GM18909 (cell line): Measurements from ENCODE around the gene LMCD1.
"Not testable (repeated sequence)": the region's sequence is repeated elsewhere in the genome, so short reads cannot be mapped to it uniquely, and the experiment has no call there.

Experiments used
- ATAC-seq: cut with Tn5 transposase; IDR thresholded peaks from one replicate; pipeline ENCODE4 v1.9.1; 2021; ENCODE audit warnings: mild to moderate bottlenecking; ENCODE audit not compliant: unreplicated experiment, poor library complexity

LMCD1 gene

DNA sequence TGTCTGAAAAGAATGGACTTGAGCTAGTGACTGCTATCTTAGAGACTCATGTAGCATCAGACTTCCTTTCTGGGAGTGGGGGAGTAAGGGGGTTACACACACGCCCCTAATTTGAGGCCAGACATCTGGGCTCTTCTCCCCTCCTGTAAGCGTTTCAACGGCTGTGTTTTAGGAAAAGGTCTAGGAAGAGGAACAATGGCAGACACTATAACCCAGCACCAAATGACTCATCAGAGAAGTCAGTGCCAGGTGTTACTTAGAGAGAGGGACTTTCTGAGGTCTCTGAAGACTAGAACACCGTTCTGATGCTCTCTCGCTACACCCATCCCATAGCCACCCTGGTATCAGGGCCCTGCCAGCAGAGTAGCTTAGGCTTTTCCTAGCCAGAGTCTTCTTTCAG, 77.5 kb downstream of the LMCD1 start:
- peak; percentile 99 for ATAC-seq

DNA sequence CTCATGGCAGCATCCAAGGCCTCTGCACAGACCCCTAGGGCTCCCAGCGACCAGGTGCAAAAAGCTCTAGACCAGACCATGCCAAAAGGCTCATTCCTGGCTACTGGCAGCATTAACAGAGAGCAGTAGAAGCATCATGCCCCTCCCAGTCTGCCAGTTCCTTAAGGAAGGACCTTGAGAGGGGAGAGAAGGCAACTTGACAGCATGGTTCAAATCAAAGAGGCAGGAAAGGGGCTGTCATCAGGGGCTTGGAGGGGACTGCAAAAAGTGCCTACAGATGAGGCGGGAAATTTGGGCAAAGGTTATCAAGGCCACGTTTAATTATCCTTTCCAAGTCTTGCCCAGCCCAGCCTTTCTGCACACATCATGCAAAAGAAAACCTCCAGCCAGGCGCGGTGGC, 78.3 kb downstream of the LMCD1 start:
- no peak for ATAC-seq

DNA sequence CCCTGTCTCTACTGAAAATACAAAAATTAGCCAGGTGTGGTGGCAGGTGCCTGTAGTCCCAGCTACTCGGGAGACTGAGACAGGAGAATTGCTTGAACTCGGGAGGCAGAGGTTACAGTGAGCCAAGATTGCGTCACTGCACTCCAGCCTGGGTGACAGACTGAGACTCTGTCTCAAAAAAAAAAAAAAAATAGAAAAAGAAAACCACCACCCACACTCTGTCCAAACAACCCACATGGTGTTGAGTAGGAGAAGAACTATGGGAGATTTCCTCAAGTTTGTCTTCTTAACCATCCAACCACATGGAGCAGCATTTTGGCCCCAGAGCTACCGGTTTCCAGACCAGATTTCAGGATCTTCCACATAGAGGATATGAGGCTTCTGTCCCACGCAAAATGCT, 78.8 kb downstream of the LMCD1 start:
- not testable (repeated sequence) for ATAC-seq

DNA sequence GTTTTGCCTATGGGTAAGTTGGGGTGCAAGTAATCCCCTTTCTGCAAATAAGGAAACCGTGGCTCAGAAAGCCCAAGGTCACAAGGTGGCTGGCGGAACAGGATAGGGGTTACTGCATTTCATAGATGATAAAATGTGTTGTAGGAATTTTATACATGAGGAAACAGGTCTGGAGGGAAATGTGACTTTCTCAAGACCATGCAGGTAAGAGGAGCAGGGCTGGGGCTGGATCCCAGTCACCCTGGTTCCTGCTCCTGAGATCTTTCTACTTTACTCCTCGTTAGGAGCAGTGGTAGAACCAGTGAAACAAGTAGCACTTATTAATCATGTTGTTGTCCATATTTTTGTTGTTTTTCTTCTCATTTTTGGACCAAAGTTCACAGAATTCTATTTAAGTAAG, 79.8 kb downstream of the LMCD1 start:
- no peak for ATAC-seq

DNA sequence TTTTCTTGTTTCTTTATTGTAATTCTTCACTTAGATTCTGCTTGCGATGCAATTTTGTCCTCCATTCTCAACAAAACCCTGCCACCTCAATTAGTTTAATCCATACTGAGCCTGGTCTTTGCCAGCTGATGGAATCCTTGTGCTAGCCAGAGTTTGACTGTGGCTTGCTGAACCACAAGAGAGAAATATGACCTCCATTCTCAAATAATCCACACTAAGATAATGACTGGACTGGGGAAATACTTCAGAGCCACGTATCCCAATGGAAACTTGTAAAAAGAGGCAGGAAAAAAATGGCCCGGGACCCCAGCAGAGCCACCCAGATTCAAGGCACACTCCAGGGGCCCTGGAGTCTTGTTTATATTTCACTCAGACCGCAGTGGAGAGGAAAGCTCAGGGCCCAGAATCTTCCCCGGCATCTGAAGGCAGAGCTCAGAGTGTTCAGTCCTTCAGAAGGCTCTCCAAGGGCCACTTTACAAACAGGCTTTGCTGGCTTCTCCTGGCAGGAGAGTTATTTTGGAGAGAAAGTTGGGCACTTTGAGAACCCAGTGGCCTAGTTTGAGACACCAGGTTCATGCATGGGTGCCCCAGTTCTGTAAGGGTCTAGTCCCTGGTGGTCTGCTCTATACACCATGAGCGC, 80.3 kb downstream of the LMCD1 start:
- ATAC-seq, result no peak

DNA sequence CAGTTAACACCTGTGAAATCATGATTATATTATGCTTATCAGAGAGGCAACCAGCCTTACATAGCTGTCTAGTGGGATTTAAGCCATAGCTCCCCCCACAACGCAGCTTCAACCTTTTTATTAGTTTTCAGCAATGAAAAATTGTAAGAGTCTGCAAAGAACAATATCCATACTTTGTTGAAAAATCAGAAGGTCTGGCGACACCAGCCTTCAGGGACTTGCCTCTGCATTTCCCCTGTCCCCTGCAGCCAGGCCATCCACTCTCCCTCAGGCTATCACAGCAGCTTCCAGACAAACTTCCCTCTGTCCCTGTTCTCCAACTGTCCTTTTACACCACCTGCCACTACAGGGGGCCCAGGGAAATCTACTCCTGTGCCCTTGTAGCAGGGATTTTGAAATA, 83.0 kb downstream of the LMCD1 start:
- no peak for ATAC-seq

DNA sequence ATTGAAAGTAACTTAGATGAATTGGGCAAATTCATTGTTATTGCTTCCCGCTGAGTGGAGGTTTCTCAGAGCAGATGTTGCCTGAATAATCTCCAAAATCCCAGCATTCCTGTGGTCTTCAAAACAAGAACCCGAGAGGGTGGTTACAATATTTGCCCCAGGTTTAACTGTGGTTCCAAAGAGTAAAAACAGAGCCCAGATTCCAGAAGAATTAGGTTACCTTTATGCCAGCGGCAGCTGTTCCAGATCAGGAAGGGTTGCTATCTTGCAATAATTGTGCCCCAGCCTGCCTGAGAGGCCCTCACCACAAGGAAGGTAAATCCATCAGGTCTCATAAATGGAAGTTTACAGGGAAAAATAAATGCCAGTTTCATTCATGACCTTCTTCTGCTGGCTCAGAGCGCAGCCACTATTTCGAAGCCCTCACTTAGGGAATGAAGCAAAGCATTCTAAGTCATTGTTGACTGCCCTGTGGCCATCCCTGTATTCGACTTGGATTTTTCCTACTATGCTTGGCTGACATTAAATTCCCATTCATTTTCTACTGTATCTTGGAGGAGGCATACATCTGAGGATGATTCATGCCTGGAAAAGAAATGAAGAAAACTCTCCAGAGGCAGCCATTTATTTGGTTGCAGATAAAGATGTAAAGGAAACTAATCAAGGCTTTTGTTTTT, 88.4 kb downstream of the LMCD1 start:
- no peak for ATAC-seq

DNA sequence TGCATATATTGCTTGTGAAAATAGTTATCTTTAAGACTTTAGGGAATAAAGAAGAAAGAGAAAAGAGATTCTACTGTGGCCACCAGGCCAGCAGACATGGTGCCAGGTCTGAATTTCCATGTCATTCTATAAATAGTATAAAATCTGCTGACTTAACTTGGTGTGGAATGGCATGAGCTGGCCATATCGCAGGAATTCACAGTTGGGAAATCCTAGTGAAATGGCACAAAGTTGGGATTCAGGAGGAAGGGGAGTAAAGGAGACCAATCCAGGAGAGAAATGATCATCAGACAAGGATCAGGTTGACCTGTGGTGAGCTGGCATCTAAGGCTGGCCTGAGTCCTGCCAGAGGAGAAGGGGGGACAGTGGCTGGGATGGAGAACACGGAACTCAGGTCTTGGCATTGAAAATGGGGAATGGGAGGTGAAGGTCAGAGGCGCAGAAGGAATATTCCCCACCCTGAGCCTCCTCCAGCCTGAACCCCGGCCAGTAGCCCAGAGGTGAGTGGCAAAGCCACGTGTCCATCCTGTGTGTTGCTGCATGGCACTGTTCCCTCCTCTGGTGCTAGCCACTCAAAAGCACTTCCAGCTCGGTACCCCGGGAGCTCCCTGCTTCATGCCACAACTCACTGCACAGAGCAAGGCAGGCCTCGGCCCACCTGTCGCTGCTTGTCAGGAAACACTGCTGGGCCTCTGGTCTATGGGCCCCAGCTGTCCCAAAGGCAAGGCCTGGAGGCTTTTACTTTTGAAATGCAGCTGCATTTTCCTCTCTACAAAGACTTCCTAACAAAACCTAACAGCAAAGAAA, 91.6 kb downstream of the LMCD1 start:
- no peak for ATAC-seq

DNA sequence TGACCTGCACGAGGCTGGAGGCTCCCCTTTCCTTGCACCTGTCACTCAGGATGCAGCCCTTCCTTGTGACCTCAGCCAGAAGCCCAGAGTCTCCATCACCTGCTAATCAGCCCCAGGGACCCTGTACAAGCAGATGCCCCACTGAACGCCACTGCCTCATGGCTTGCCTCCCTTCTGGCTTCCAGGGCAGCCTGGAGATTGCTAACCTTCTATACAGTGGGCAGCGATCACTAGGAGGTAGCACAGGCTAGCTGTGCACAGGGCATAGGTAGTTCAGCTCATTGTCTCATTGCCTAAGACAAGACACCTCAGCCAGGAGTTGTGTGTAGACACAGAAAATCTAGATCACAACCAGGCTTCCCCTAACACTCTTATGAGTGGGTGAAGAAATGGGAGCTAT, 93.6 kb downstream of the LMCD1 start:
- no peak for ATAC-seq

DNA sequence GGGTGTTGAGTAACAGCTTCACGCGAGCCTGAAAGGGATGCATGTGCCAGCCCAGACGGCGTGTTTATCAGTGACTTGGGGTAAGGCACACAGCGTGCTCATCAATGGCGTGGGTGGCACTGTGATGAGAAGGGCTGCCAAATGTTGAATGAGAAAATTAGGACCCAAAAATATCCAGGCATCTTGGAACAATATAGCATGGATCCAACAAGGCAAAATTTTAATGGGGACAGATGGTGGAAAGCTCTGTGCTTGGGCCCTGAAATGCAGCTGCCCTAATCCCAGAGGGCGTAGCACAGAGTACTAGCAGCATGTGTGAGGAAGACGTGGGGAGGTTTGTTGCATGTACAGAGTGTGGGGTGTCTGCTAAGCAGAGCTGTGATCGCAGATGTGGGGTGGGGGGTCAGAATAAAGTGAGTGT, 94.1 kb downstream of the LMCD1 start:
- no peak for ATAC-seq

DNA sequence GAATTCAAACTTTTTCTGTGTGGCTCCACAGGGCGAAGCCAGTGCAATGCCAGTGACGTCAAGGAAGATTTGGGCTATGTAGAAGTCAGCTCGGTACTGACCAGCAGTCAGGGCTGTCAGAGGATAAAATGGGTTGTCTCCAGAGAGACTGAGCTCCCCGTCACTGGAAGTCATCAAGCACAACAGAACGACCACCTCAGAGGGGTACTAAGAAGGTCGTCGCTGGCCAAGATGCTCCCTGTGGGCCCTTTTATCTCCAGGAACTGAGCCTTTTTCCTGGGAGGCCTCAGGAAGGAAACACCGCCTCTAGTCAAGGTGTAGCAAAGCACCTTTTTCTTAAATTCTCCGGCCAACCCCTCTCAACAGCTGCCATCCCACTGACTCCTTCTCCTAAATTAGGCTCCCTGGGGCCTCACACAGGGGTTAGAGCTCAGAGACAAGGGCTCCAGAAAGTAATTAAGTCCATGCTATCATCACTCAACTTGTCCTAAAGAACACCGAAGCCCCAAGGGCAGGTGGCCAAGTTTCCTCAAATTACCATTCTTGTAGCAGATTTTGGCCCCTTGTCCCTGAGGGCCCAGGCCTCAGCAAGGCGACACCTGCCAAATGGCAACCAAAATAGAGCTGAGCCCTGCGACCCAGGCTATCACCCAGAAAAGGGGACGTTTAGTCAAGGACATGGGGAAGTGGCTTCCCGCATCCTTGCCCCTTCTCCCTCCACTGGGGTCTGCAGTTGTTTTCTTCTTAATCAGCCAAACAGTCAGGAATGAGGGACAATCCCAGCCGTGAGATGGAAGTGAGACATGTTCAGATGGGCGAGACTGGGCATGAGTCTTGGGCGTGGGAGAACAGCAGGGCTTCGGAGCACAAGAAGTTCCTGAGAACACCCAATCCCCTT, 94.9 kb downstream of the LMCD1 start:
- ATAC-seq, result no peak

DNA sequence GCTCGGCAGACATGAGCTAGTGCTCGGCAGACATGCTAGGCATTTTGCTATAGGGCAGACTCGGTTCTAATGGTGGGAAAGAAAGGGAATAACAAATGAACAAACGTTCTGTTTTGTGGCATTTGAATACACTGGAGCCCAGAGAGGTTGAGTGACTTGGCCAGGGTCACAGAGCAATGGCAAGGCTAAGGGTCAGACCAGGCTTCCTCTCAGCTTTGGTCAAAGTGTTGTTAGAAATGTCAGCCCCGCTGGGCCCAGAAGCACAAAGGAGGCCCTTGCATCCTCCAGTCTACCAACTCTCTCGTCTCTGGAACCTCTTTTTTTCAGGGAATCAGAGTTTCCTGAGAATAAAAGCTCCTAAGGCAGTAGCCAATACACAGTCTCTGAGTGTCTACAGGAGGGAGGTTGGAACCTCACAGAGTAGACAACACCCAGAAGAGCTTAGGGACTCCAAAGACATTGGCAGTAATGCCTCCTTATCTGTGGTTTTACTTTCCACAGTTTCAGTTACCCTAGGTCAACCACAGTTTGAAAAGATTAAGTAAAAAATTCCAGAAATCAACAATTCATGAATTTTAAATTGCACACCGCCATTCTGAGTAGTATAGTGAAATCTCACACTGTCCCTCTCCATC, 95.7 kb downstream of the LMCD1 start:
- no peak for ATAC-seq

DNA sequence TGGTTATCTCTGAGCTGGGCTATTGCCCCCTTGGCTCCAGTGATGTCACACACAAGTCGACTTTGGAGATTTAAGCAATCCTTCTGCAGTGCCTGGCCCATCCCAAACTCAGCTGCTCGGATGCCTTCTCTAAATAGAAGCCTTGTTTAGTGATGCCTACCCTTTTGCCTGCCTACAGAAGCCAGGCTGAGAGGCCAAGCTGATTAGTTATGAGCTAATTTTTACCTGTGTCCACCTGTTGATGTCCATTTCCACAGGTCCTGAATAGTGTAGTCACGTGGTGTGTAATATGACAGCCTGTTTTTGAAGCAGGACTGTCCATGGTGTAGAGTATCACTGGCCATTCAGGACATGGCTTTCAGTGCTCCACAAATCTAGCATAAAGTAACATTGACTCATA, 97.5 kb downstream of the LMCD1 start:
- no peak for ATAC-seq

DNA sequence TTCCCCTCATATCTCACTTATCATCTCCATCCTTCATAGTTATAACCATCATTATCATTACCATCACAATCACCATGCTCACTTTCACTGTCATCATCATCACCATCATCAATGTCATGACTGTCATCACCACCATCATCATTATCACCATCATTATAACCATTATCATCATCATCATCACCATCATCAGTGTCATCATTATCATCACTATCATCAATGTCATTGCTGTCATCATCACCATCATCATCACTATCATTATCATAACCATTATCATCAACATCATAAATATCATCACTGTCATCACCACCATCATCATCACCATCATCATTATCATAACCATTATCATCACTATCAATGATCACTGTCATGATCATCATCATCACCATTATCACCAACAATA, 98.8 kb downstream of the LMCD1 start:
- ATAC-seq, result no peak

DNA sequence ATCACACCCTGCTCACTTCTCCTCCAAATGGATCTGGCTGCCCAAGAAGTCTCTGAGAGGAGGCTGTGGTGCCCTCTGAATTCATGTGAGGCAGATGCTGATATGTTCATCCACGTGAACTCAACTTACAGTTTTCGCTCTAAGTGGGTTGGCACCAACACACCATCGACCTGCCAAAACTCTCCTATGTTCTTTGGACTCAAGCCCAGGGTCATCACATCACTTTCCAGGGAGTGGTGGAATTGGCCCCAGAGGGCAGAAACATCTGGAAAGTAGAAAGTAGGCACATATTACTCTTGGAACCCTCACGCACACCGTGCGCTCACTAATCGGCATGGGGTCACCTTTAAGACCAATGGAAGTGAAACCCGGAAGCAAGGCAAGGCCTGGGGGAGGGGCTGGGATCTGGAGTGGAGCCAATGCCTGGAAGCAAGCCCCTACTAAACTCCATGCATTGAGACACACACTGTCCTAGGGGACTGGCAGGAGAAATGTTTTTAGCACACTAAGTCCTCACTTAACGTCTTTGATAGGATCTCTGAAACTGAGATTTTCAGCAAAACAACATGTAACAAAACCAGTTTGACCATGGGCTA, 101.6 kb downstream of the LMCD1 start:
- ATAC-seq, result no peak

DNA sequence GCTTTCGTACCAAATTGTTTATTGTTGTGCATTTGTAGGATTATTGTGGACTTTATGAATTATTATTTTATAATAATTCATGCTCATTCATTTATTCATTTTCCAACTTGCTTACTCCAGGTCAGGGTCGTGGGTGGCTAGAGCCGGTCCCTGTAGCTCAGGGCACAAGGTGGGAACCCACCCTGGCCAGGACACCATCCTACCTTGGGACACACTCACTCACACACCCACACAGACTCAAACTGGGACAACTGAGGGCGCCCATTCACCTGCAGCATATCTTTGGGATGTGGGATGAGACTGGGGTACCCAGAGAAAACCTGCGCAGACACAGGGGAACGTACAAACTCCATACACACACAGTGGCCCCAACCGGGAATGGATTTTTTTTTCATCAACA, 102.4 kb downstream of the LMCD1 start:
- ATAC-seq, result no peak

DNA sequence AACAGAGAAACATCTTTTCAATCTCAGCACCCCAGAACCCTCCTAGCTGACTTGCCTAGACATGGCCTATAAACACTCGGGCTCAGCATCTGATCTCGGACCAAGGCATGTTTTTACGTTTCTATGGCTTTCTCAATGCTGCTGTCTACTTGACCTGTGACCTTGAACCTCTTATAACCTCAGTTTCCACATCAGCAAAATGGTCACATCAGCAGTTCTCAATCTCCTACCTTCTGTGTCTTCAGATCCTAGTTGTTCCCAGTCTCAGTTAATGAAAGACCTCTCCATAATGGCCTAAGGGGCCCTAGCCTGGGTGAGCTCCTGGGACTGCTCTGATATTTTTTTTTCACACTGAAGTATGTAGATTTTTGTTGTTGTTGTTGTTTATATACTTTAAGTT, 103.4 kb downstream of the LMCD1 start:
- ATAC-seq, result no peak

DNA sequence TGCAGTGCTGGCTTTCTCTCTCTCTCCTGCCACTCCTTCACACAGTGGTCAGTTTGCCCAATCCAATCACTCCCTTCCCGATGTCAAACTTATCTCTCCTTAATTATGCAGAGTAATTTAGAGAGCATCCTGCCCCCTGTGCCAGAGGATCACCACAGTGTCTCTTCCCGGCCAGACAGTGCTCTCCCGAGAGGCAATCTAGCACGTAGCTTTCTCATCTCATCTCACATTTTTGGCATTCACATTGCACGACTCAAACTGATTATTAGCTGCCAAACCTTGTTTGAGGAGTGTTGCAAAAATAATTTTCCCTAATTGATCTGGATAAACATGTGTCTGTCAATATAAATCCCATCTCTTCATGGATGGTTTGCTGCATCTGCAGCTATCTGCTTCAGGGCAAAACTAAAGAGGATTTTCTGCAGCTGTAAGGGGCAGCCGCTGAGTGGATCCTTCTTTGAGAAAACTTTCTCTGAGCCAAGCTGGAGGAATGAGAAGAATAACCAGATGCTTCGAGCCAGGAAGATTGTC, 105.1 kb downstream of the LMCD1 start:
- no peak for ATAC-seq

DNA sequence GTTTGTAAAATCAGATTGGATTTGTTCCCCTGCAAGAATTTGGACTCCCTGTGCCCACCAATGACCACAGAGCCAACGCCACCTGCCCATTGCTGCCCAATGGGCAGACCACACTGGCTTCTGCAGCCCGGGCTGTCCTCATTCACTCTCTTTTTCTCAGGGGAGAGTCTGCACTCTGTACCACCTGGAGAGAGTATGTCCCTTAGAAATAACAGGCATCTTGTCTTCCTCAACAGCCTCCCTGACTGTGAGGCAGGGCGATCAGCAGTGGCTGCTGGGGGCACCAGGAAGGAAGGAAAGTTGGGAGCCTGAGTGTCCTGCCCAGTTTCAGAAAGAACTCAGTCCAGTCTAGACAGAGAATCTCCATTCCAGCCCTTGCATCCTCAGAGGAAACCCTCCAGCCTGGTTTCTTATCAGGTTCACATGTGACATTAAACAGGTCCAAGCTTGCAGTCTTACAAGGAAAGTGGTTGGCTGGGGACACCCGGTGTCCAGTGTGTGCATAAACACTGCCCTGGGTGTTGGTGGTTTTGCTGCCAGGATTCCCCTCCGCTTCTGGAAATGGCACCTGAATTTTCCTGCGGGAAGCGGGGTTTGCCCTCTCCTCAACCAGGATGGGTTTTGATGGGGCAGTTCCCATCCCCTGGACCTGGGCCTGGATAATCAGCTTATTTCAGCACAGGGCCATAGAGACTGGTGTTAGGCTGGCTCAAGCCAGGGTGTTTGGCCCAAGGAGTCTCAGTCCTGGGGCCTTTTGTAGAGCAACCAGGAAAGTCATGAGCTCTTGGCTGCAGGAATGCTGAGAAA, 105.8 kb downstream of the LMCD1 start:
- no peak for ATAC-seq
